Measurements from ENCODE around the gene ARHGAP15.

DNA sequence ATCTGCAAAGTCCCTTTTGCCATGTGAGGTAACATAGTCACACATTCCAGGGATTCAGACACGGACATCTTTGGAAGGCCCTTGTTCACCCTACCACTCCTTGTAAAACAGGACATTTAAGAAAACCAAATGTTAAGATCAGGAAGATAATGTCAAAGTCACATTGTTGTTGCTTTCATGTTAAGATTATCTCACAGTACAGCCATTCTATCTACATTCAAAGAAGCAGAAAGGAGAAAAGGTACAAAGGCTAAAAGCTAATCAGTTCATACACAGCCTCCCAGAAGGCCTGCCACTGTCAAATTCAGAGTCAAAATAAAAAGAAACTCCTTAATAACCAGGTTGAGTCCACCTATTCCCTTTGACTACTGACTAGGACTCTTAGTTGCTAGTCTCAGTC is 573.7 kb downstream of the ARHGAP15 start:
- TF ChIP-seq, protein P1, sequence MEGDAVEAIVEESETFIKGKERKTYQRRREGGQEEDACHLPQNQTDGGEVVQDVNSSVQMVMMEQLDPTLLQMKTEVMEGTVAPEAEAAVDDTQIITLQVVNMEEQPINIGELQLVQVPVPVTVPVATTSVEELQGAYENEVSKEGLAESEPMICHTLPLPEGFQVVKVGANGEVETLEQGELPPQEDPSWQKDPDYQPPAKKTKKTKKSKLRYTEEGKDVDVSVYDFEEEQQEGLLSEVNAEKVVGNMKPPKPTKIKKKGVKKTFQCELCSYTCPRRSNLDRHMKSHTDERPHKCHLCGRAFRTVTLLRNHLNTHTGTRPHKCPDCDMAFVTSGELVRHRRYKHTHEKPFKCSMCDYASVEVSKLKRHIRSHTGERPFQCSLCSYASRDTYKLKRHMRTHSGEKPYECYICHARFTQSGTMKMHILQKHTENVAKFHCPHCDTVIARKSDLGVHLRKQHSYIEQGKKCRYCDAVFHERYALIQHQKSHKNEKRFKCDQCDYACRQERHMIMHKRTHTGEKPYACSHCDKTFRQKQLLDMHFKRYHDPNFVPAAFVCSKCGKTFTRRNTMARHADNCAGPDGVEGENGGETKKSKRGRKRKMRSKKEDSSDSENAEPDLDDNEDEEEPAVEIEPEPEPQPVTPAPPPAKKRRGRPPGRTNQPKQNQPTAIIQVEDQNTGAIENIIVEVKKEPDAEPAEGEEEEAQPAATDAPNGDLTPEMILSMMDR (conservative IDR thresholded peaks at IDR 0.05; ENCODE audit: low read length): no peak
- TF ChIP-seq EZH2phosphoT487 (IDR thresholded peaks at IDR 0.05; ENCODE audit: borderline replicate concordance, low read depth, low read length): no peak

Measured in OCI-LY7 (cell line).